GM19193 (cell line): ENCODE measurements around the gene NCOR2.

Experiments used
- POLR2A ChIP-seq: IDR thresholded peaks from 4 replicates; pipeline ENCODE4 v1.6.1; 2011; ENCODE audit not compliant: insufficient read depth, insufficient read length; ENCODE audit errors: extremely low read depth

Gene NCOR2

GRCh38 chr12:124536641-124537040 lies 30.8 kb downstream of the NCOR2 start:
- no peak for TF ChIP-seq POLR2A

- no peak for TF ChIP-seq POLR2A
Observed at GRCh38 chr12:124534776-124535740, 32.4 kb downstream of the NCOR2 start.

GRCh38 chr12:124533456-124533855 lies 34.0 kb downstream of the NCOR2 start:
- TF ChIP-seq POLR2A: no peak

- no peak for TF ChIP-seq POLR2A
Observed at GRCh38 chr12:124532967-124533366, 34.4 kb downstream of the NCOR2 start.

- TF ChIP-seq POLR2A: no peak
Observed at GRCh38 chr12:124532331-124532750, 35.1 kb downstream of the NCOR2 start.

- no peak for TF ChIP-seq POLR2A
Observed at GRCh38 chr12:124531906-124532305, 35.5 kb downstream of the NCOR2 start.

GRCh38 chr12:124531281-124531745 lies 36.1 kb downstream of the NCOR2 start:
- TF ChIP-seq POLR2A: no peak

GRCh38 chr12:124530637-124531263 lies 36.7 kb downstream of the NCOR2 start:
- TF ChIP-seq POLR2A: no peak

- TF ChIP-seq POLR2A: no peak
Observed at GRCh38 chr12:124529565-124530276, 37.7 kb downstream of the NCOR2 start.

GRCh38 chr12:124527861-124528561 lies 39.4 kb downstream of the NCOR2 start:
- TF ChIP-seq POLR2A: no peak

- no peak for TF ChIP-seq POLR2A
Observed at GRCh38 chr12:124525927-124526692, 41.3 kb downstream of the NCOR2 start.

GRCh38 chr12:124525455-124525854 lies 42.0 kb downstream of the NCOR2 start:
- TF ChIP-seq POLR2A: no peak

GRCh38 chr12:124524231-124524925 lies 43.0 kb downstream of the NCOR2 start:
- no peak for TF ChIP-seq POLR2A
